MM.1S (cell line): ENCODE results near the gene L3MBTL4.

Experiments
- DNase-seq: peaks from one replicate; pipeline ENCODE4 v3.0.0-alpha.2; 2015
- H2AFZ ChIP-seq: fragments of 300-600 bp; sonication (generic); 2 replicates; pipeline ENCODE4 v1.6.0; 2016; ENCODE audit warnings: antibody characterized with exemption, low read length
- H3F3A ChIP-seq: fragments of 300-600 bp; sonication (generic); 2 replicates; pipeline ENCODE4 v1.6.1; 2016; ENCODE audit warnings: mild to moderate bottlenecking, antibody characterized with exemption, low read length, moderate library complexity, mixed read lengths; ENCODE audit not compliant: insufficient read depth
- H3K27ac ChIP-seq: fragments of 300-600 bp; sonication (generic); 2 replicates; pipeline ENCODE4 v1.5.1; 2016; ENCODE audit warnings: mild to moderate bottlenecking, low read length
- H3K27me3 ChIP-seq: fragments of 300-600 bp; sonication (generic); replicated peaks from 2 replicates; pipeline ENCODE4 v1.6.0; 2016; ENCODE audit warnings: low read length; ENCODE audit not compliant: insufficient read depth
- H3K36me3 ChIP-seq: fragments of 300-600 bp; sonication (generic); replicated peaks from 2 replicates; pipeline ENCODE4 v1.6.1; 2016; ENCODE audit warnings: mild to moderate bottlenecking, low read length, mixed read lengths; ENCODE audit not compliant: insufficient read depth
- H3K4me1 ChIP-seq: fragments of 300-600 bp; sonication (generic); 2 replicates; pipeline ENCODE4 v1.6.1; 2016; ENCODE audit warnings: low read length, mixed read lengths
- H3K4me2 ChIP-seq: fragments of 300-600 bp; sonication (generic); 2 replicates; pipeline ENCODE4 v1.6.0; 2016; ENCODE audit warnings: low read depth, low read length
- H3K4me3 ChIP-seq: fragments of 300-600 bp; sonication (generic); 2 replicates; pipeline ENCODE4 v1.5.1; 2016; ENCODE audit warnings: low read length, mixed read lengths
- H3K79me2 ChIP-seq: fragments of 300-600 bp; sonication (generic); 2 replicates; pipeline ENCODE4 v1.6.1; 2016; ENCODE audit warnings: mixed run types, low read length, mixed read lengths
- H3K9ac ChIP-seq: fragments of 300-600 bp; sonication (generic); 2 replicates; pipeline ENCODE4 v1.6.1; 2016; ENCODE audit warnings: low read length, mixed read lengths
- H3K9me2 ChIP-seq: fragments of 300-600 bp; sonication (generic); replicated peaks from 2 replicates; pipeline ENCODE4 v1.6.1; 2016; ENCODE audit warnings: mild to moderate bottlenecking, low read length, mixed read lengths; ENCODE audit not compliant: insufficient read depth
- H3K9me3 ChIP-seq: fragments of 300-600 bp; sonication (generic); replicated peaks from 2 replicates; pipeline ENCODE4 v1.6.1; 2016; ENCODE audit warnings: mild to moderate bottlenecking, low read length, mixed read lengths; ENCODE audit not compliant: insufficient read depth
- H4K20me1 ChIP-seq: fragments of 300-600 bp; sonication (generic); 2 replicates; pipeline ENCODE4 v1.6.1; 2016; ENCODE audit warnings: mild to moderate bottlenecking, low read length, moderate library complexity, mixed read lengths; ENCODE audit not compliant: insufficient read depth
- CTCF ChIP-seq: fragments of 300-600 bp; sonication (generic); IDR thresholded peaks from 2 replicates; pipeline ENCODE4 v1.5.1; 2016; ENCODE audit warnings: antibody characterized with exemption, low read length, mixed read lengths
- EZH2 ChIP-seq: fragments of 300-600 bp; sonication (generic); optimal IDR thresholded peaks from 2 replicates; pipeline ENCODE3; 2017; ENCODE audit warnings: low read depth, mild to moderate bottlenecking, antibody characterized with exemption, low read length, mixed read lengths
- EZH2phosphoT487 ChIP-seq: fragments of 300-600 bp; sonication (generic); IDR thresholded peaks from 2 replicates; pipeline ENCODE4 v1.6.1; 2018; ENCODE audit warnings: antibody characterized with exemption, low read length

The L3MBTL4 gene

GRCh38 chr18:5998907-5999306 lies 415.8 kb downstream of the L3MBTL4 start:
- H3K4me2 ChIP-seq = no peak overlapping the region
- H3K4me3 ChIP-seq = no peak overlapping the region
- H3K27ac ChIP-seq = no peak overlapping the region
- DNase-seq = no peak
- H3K9me3 ChIP-seq = no peaks in the 10 kb centered on the region
- no peaks in the 10 kb centered on the region for H3K27me3 ChIP-seq
- H3F3A ChIP-seq = no peaks in the 10 kb centered on the region
- H3K36me3 ChIP-seq = no peaks in the 10 kb centered on the region
- peaks cover 9% of the 10 kb centered on the region for H3K4me1 ChIP-seq
- no peak overlapping the region for H2AFZ ChIP-seq
- H3K9me2 ChIP-seq = no peaks in the 10 kb centered on the region
- no peaks in the 10 kb centered on the region for H4K20me1 ChIP-seq
- H3K9ac ChIP-seq = no peak overlapping the region
- TF ChIP-seq EZH2phosphoT487 = no peak
- TF ChIP-seq EZH2 = no peak
- TF ChIP-seq CTCF = no peak
- no peaks in the 10 kb centered on the region for H3K79me2 ChIP-seq

GRCh38 chr18:5998166-5998881 lies 416.4 kb downstream of the L3MBTL4 start:
- H3K4me2 ChIP-seq = no peak overlapping the region
- no peaks in the 10 kb centered on the region for H3K9me3 ChIP-seq
- no peaks in the 10 kb centered on the region for H3K79me2 ChIP-seq
- TF ChIP-seq EZH2phosphoT487 (no peak), CTCF (no peak), EZH2 (no peak)
- H3K27ac ChIP-seq = no peak overlapping the region
- H3K36me3 ChIP-seq = no peaks in the 10 kb centered on the region
- peaks cover 9% of the 10 kb centered on the region for H3K4me1 ChIP-seq
- H3K9me2 ChIP-seq = no peaks in the 10 kb centered on the region
- H3F3A ChIP-seq = no peaks in the 10 kb centered on the region
- no peak overlapping the region for H3K9ac ChIP-seq
- no peak overlapping the region for H2AFZ ChIP-seq
- no peak for DNase-seq
- H3K27me3 ChIP-seq = no peaks in the 10 kb centered on the region
- H3K4me3 ChIP-seq = no peak overlapping the region
- H4K20me1 ChIP-seq = no peaks in the 10 kb centered on the region

GRCh38 chr18:5997361-5997760 lies 417.4 kb downstream of the L3MBTL4 start:
- Histone ChIP-seq H3K79me2 (no peaks in the 10 kb centered on the region), H2AFZ (no peak overlapping the region), H3K9me3 (no peaks in the 10 kb centered on the region), H4K20me1 (no peaks in the 10 kb centered on the region), H3K4me3 (no peak overlapping the region), H3K4me2 (no peak overlapping the region), H3K4me1 (peaks cover 9% of the 10 kb centered on the region), H3K9ac (no peak overlapping the region), H3K9me2 (no peaks in the 10 kb centered on the region), H3K36me3 (no peaks in the 10 kb centered on the region), H3F3A (no peaks in the 10 kb centered on the region), H3K27me3 (no peaks in the 10 kb centered on the region), H3K27ac (no peak overlapping the region)
- DNase-seq = no peak
- TF ChIP-seq EZH2phosphoT487 (no peak), CTCF (no peak), EZH2 (no peak)
